GM06990 (cell line): Measurements from ENCODE around the gene SSR1.

Source experiments
- DNase-seq: peaks from one replicate; pipeline ENCODE4 v3.0.0-alpha.2; 2011; ENCODE audit not compliant: insufficient read length; ENCODE audit errors: extremely low read depth
- H3K27me3 ChIP-seq: replicated peaks from 2 replicates; pipeline ENCODE4 v1.6.0; 2011; ENCODE audit warnings: low read length; ENCODE audit not compliant: control insufficient read depth, insufficient read depth
- H3K36me3 ChIP-seq: 2 replicates; pipeline ENCODE4 v1.5.1; 2011; ENCODE audit warnings: low read length; ENCODE audit not compliant: control insufficient read depth, insufficient read depth
- H3K4me3 ChIP-seq: replicated peaks from 2 replicates; pipeline ENCODE4 v1.5.1; 2011; ENCODE audit warnings: low read depth, mild to moderate bottlenecking, control low read depth, low read length
- TF ChIP-seq, protein P1 (sequence below): IDR thresholded peaks from 2 replicates; pipeline ENCODE4 v1.5.1; 2011; ENCODE audit warnings: low read length, control low read depth, mild to moderate bottlenecking, inconsistent platforms; ENCODE audit not compliant: insufficient read depth, poor library complexity, severe bottlenecking

The SSR1 gene

GRCh38 chr6:7243179-7243981 is 69.6 kb downstream of the SSR1 start:
- H3K36me3 ChIP-seq, result peaks cover 41% of the 10 kb centered on the region

DNA sequence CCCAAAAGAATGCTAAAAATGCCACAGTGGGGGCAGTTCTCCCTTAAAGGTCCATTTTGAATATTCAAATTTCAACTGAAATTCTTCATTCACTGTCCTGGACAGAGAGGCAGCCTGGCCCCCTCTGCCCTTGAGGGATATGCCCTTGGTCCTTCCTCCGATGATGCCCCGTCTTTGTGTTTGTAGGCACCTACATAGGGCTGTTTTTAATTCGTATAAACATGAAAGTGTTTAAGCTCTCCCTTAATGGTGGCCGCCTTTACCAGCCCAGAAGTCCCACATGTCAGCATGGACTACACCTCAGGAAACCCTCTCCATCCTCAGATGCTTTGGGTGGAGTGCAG is 70.2 kb downstream of the SSR1 start:
- no peak for DNase-seq
- TF ChIP-seq, protein P1, sequence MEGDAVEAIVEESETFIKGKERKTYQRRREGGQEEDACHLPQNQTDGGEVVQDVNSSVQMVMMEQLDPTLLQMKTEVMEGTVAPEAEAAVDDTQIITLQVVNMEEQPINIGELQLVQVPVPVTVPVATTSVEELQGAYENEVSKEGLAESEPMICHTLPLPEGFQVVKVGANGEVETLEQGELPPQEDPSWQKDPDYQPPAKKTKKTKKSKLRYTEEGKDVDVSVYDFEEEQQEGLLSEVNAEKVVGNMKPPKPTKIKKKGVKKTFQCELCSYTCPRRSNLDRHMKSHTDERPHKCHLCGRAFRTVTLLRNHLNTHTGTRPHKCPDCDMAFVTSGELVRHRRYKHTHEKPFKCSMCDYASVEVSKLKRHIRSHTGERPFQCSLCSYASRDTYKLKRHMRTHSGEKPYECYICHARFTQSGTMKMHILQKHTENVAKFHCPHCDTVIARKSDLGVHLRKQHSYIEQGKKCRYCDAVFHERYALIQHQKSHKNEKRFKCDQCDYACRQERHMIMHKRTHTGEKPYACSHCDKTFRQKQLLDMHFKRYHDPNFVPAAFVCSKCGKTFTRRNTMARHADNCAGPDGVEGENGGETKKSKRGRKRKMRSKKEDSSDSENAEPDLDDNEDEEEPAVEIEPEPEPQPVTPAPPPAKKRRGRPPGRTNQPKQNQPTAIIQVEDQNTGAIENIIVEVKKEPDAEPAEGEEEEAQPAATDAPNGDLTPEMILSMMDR, result no peak
- peaks cover 37% of the 10 kb centered on the region for H3K36me3 ChIP-seq
- H3K4me3 ChIP-seq, result no peak overlapping the region
- H3K27me3 ChIP-seq, result no peaks in the 10 kb centered on the region

More at GRCh38 chr6:7243179-7243981, 69.6 kb downstream of the SSR1 start:
- DNase-seq, result no peak
- TF ChIP-seq, protein P1, result peak; percentile 83
- H3K27me3 ChIP-seq, result no peaks in the 10 kb centered on the region
- no peak overlapping the region for H3K4me3 ChIP-seq

- Histone ChIP-seq H3K4me3 (no peak overlapping the region), H3K36me3 (peaks cover 30% of the 10 kb centered on the region), H3K27me3 (no peaks in the 10 kb centered on the region)
- DNase-seq, result no peak
- TF ChIP-seq, protein P1, result no peak
Observed at GRCh38 chr6:7241709-7242645, 71.0 kb downstream of the SSR1 start.

DNA sequence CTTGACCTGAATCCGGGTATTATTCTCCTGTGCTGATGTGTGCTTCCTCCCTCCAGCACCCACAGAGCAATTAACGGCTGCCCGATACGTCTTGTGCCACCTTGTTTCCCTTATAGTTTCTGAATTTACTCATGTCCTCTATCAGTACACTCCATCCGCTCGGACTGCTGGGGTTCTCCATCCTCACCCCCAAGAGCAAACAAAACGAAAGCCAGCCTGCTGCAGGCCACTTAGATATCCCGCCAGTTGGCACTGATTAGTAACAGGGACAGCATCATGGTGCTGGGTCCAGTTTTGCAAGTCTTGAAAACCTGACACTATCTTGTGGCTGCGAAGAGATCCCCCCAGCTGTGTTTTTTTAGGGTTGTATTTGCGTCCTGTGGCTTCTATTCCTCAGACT is 71.8 kb downstream of the SSR1 start:
- Histone ChIP-seq H3K27me3 (no peaks in the 10 kb centered on the region), H3K36me3 (peaks cover 26% of the 10 kb centered on the region), H3K4me3 (no peak overlapping the region)
- DNase-seq, result no peak
- TF ChIP-seq, protein P1, result no peak

DNA sequence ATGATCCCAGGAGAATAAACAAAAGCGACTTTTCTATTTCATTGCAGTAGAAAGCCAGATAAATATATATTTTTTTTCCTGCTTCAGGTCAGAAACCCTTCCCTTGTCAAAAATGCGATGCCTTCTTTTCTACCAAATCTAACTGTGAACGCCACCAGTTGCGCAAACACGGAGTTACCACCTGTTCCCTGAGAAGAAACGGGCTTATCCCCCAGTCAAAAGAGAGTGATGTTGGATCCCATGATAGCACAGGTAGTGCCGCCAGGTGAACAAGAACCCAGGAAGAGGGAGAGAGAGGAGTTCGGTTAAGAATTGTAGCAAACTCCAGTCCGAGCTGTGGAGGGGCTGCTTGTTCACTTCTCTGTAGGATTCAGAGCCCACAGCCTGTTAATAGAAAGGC is 72.6 kb downstream of the SSR1 start:
- Histone ChIP-seq H3K27me3 (no peaks in the 10 kb centered on the region), H3K4me3 (no peak overlapping the region), H3K36me3 (peaks cover 25% of the 10 kb centered on the region)
- no peak for DNase-seq
- TF ChIP-seq, protein P1, result no peak
